Astrocyte (in vitro differentiated cells and primary cell): ENCODE results near the gene RUNX1. TPM values are rescaled to one million over a fixed set of nuclear protein-coding genes. Genes with fewer than 3 reads are reported as not detected.

ENCODE experiments used
- DNase-seq: peaks from one replicate; pipeline ENCODE4 v3.0.0-alpha.2; 2010; ENCODE audit warnings: low read depth
- FAIRE-seq: peaks from 2 replicates; lab custom pipeline; 2011; peaks lifted over from hg19 to GRCh38; lab: Jason Lieb, UNC
- H2AFZ ChIP-seq: 2 replicates; pipeline ENCODE4 v1.6.0; 2012; ENCODE audit warnings: low read depth, low read length, inconsistent platforms
- H3K27ac ChIP-seq: 2 replicates; pipeline ENCODE4 v1.5.1; 2011; ENCODE audit warnings: low read depth, low read length, inconsistent platforms
- H3K27me3 ChIP-seq: 2 replicates; pipeline ENCODE4 v1.6.0; 2011; ENCODE audit warnings: low read length, inconsistent platforms; ENCODE audit not compliant: insufficient read depth
- H3K36me3 ChIP-seq: 2 replicates; pipeline ENCODE4 v1.5.1; 2011; ENCODE audit warnings: low read length, inconsistent platforms; ENCODE audit not compliant: insufficient read depth
- H3K4me1 ChIP-seq: 2 replicates; pipeline ENCODE4 v1.5.1; 2011; ENCODE audit warnings: low read length, inconsistent platforms; ENCODE audit not compliant: insufficient read depth
- H3K4me2 ChIP-seq: 2 replicates; pipeline ENCODE4 v1.6.0; 2012; ENCODE audit warnings: low read length, inconsistent platforms
- H3K4me3 ChIP-seq: 2 replicates; pipeline ENCODE4 v1.5.1; 2011; ENCODE audit warnings: low read depth, mild to moderate bottlenecking, low read length, inconsistent platforms; ENCODE audit not compliant: insufficient read depth
- H3K79me2 ChIP-seq: 2 replicates; pipeline ENCODE4 v1.6.0; 2012; ENCODE audit warnings: mild to moderate bottlenecking, low read length, inconsistent platforms; ENCODE audit not compliant: insufficient read depth
- H3K9ac ChIP-seq: 2 replicates; pipeline ENCODE4 v1.6.0; 2012; ENCODE audit warnings: mild to moderate bottlenecking, low read length, inconsistent platforms
- H3K9me3 ChIP-seq: 2 replicates; pipeline ENCODE4 v1.5.1; 2012; ENCODE audit warnings: low read depth, mild to moderate bottlenecking, low read length, inconsistent platforms; ENCODE audit not compliant: insufficient read depth
- H4K20me1 ChIP-seq: 2 replicates; pipeline ENCODE4 v1.6.0; 2012; ENCODE audit warnings: low read length, inconsistent platforms; ENCODE audit not compliant: insufficient read depth
- H3K27ac Mint-ChIP-seq: one replicate; pipeline ENCODE4 v1.8.0; 2021; ENCODE audit warnings: mild to moderate bottlenecking, mixed read lengths; ENCODE audit not compliant: unreplicated experiment
- H3K27me3 Mint-ChIP-seq: one replicate; pipeline ENCODE4 v1.8.0; 2021; ENCODE audit warnings: low read depth, mixed read lengths; ENCODE audit not compliant: unreplicated experiment
- H3K36me3 Mint-ChIP-seq: one replicate; pipeline ENCODE4 v1.8.0; 2021; ENCODE audit warnings: low read depth, mixed read lengths; ENCODE audit not compliant: unreplicated experiment
- H3K4me1 Mint-ChIP-seq: one replicate; pipeline ENCODE4 v1.8.0; 2021; ENCODE audit warnings: low read depth, mixed read lengths; ENCODE audit not compliant: unreplicated experiment
- H3K4me3 Mint-ChIP-seq: one replicate; pipeline ENCODE4 v1.8.0; 2021; ENCODE audit warnings: mild to moderate bottlenecking, moderate library complexity, mixed read lengths; ENCODE audit not compliant: unreplicated experiment
- H3K9me3 Mint-ChIP-seq: one replicate; pipeline ENCODE4 v1.8.0; 2021; ENCODE audit warnings: mild to moderate bottlenecking, mixed read lengths; ENCODE audit not compliant: unreplicated experiment
- CTCF ChIP-seq: IDR thresholded peaks from 2 replicates; pipeline ENCODE4 v1.5.1; 2011; ENCODE audit warnings: low read depth, mild to moderate bottlenecking, inconsistent platforms, low read length, moderate library complexity; ENCODE audit not compliant: insufficient read depth
- EZH2 ChIP-seq: IDR thresholded peaks from 2 replicates; pipeline ENCODE4 v1.6.1; 2012; ENCODE audit warnings: mild to moderate bottlenecking, low read length, inconsistent platforms; ENCODE audit not compliant: insufficient read depth
- total RNA-seq: library from RNA; stranded (reverse); gene quantifications from 2 replicates; pipeline ENCODE4 v1.2.1, GENCODE V29; 2021

Gene RUNX1
- total RNA-seq, 1 donor from 2014 or later: 84.6 TPM

- DNase-seq (peak; percentile 60), FAIRE-seq (no peak)
- Histone ChIP-seq H3K27me3 (no peaks in the 10 kb centered on the region), H3K27ac (no peak overlapping the region), H3K36me3 (no peaks in the 10 kb centered on the region), H3K9me3 (no peaks in the 10 kb centered on the region), H4K20me1 (peaks cover 7% of the 10 kb centered on the region), H3K9ac (no peak overlapping the region), H3K4me1 (peaks cover 22% of the 10 kb centered on the region), H2AFZ (no peak overlapping the region), H3K79me2 (peaks cover 27% of the 10 kb centered on the region), H3K4me3 (no peak overlapping the region), H3K4me2 (peak overlapping the region; percentile 94)
- TF ChIP-seq CTCF (no peak), EZH2 (no peak)
- H3K27ac Mint-ChIP-seq: peak overlapping the region; percentile 95
- peaks cover 10% of the 10 kb centered on the region for H3K4me1 Mint-ChIP-seq
- peak overlapping the region; percentile 81 for H3K4me3 Mint-ChIP-seq
- H3K9me3 Mint-ChIP-seq: peaks cover 7% of the 10 kb centered on the region
- peaks cover 10% of the 10 kb centered on the region for H3K36me3 Mint-ChIP-seq
- H3K27me3 Mint-ChIP-seq: no peaks in the 10 kb centered on the region
These were observed 156.9 kb downstream of the RUNX1 start for GRCh38 chr21:34892209-34892608.

- H3K27ac Mint-ChIP-seq: peak overlapping the region; percentile 95
These were observed 157.5 kb downstream of the RUNX1 start for GRCh38 chr21:34891613-34891943.

More at GRCh38 chr21:34891613-34891943, 157.5 kb downstream of the RUNX1 start:
- Histone ChIP-seq H3K27me3 (no peaks in the 10 kb centered on the region), H3K79me2 (peaks cover 33% of the 10 kb centered on the region), H3K36me3 (no peaks in the 10 kb centered on the region), H3K9me3 (no peaks in the 10 kb centered on the region), H2AFZ (peak overlapping the region; percentile 58), H3K4me1 (peaks cover 22% of the 10 kb centered on the region), H3K27ac (peak overlapping the region; percentile 93), H3K4me2 (peak overlapping the region; percentile 94), H3K4me3 (peak overlapping the region; percentile 95), H4K20me1 (peaks cover 12% of the 10 kb centered on the region), H3K9ac (peak overlapping the region; percentile 99)
- H3K4me1 Mint-ChIP-seq: peaks cover 10% of the 10 kb centered on the region
- no peak for DNase-seq
- H3K9me3 Mint-ChIP-seq: peaks cover 3% of the 10 kb centered on the region
- TF ChIP-seq EZH2: no peak
- no peak for TF ChIP-seq CTCF
- H3K4me3 Mint-ChIP-seq: peak overlapping the region; percentile 81
- no peak for FAIRE-seq
- peaks cover 6% of the 10 kb centered on the region for H3K36me3 Mint-ChIP-seq
- no peaks in the 10 kb centered on the region for H3K27me3 Mint-ChIP-seq
